Cortex of kidney (tissue), 1 donor: ENCODE measurements around the gene CRHR1.

ENCODE experiments used
- DNase-seq: peaks from one replicate; lab custom pipeline; 2025; lab: John Stamatoyannopoulos, UW

CRHR1 gene

GRCh38 chr17:45790296-45790922, 6.3 kb downstream of the CRHR1 start:
- DNase-seq: no peak

GRCh38 chr17:45791041-45791582, 7.0 kb downstream of the CRHR1 start:
- DNase-seq: no peak

- no peak for DNase-seq
Observed at GRCh38 chr17:45791935-45792334, 7.8 kb downstream of the CRHR1 start.

GRCh38 chr17:45792437-45792836, 8.3 kb downstream of the CRHR1 start:
- no peak for DNase-seq

GRCh38 chr17:45792995-45793755, 9.1 kb downstream of the CRHR1 start:
- DNase-seq: no peak

- DNase-seq: no peak
Observed at GRCh38 chr17:45793999-45794540, 9.9 kb downstream of the CRHR1 start.

- no peak for DNase-seq
Observed at GRCh38 chr17:45794840-45795239, 10.7 kb downstream of the CRHR1 start.

GRCh38 chr17:45800816-45801215, 16.7 kb downstream of the CRHR1 start:
- no peak for DNase-seq

- DNase-seq: no peak
Observed at GRCh38 chr17:45801421-45801820, 17.3 kb downstream of the CRHR1 start.

GRCh38 chr17:45808845-45809244, 24.7 kb downstream of the CRHR1 start:
- DNase-seq: no peak

GRCh38 chr17:45809499-45809898, 25.4 kb downstream of the CRHR1 start:
- no peak for DNase-seq

- DNase-seq: no peak
Observed at GRCh38 chr17:45812102-45812501, 28.0 kb downstream of the CRHR1 start.

GRCh38 chr17:45813048-45813725, 29.1 kb downstream of the CRHR1 start:
- no peak for DNase-seq

GRCh38 chr17:45814622-45815606, 30.8 kb downstream of the CRHR1 start:
- no peak for DNase-seq

GRCh38 chr17:45815752-45816151, 31.6 kb downstream of the CRHR1 start:
- no peak for DNase-seq

GRCh38 chr17:45818041-45818440, 33.9 kb downstream of the CRHR1 start:
- DNase-seq: no peak

GRCh38 chr17:45818699-45819098, 34.6 kb downstream of the CRHR1 start:
- DNase-seq: no peak

- no peak for DNase-seq
Observed at GRCh38 chr17:45819632-45820031, 35.5 kb downstream of the CRHR1 start.

GRCh38 chr17:45820052-45820780, 36.1 kb downstream of the CRHR1 start:
- no peak for DNase-seq

GRCh38 chr17:45821147-45821546, 37.0 kb downstream of the CRHR1 start:
- no peak for DNase-seq

- no peak for DNase-seq
Observed at GRCh38 chr17:45823598-45823997, 39.5 kb downstream of the CRHR1 start.
